HepG2 (cell line): ENCODE results near the gene HCFC1R1. TPM values are rescaled to one million over a fixed set of nuclear protein-coding genes. Genes with fewer than 3 reads are reported as not detected.
A peak's percentile ranks its signal among the peaks of the same experiment; 100 is the strongest.

Experiments
- ARNTL ChIP-seq: sonication (generic); formaldehyde crosslinking; IDR thresholded peaks from 2 replicates; pipeline ENCODE4 v1.4.0; 2020; ENCODE audit warnings: mild to moderate bottlenecking, missing genetic modification reagents
- FOXO1 ChIP-seq: sonication (generic); formaldehyde crosslinking; IDR thresholded peaks from 2 replicates; pipeline ENCODE4 v1.4.0; 2020; ENCODE audit warnings: missing genetic modification reagents
- HMG20B ChIP-seq: conservative IDR thresholded peaks from 2 replicates; pipeline ENCODE4 v1.6.1; 2016; ENCODE audit warnings: missing genetic modification reagents, missing compliant biosample characterization
- KMT2B ChIP-seq: IDR thresholded peaks from 2 replicates; pipeline ENCODE4 v1.6.1; 2016; ENCODE audit warnings: missing genetic modification reagents, missing compliant biosample characterization
- MED1 ChIP-seq: sonication (generic); formaldehyde crosslinking; IDR thresholded peaks from 2 replicates; pipeline ENCODE4 v1.4.0; 2020; ENCODE audit warnings: missing genetic modification reagents
- PHF21A ChIP-seq: sonication (generic); formaldehyde crosslinking; IDR thresholded peaks from 2 replicates; pipeline ENCODE4 v1.5.0; 2020; ENCODE audit warnings: mild to moderate bottlenecking, missing genetic modification reagents
- REPIN1 ChIP-seq: sonication (generic); formaldehyde crosslinking; IDR thresholded peaks from 2 replicates; pipeline ENCODE4 v1.8.0; 2022; ENCODE audit warnings: missing genetic modification reagents, low read depth, mild to moderate bottlenecking, borderline replicate concordance
- RFX3 ChIP-seq: IDR thresholded peaks from 2 replicates; pipeline ENCODE4 v1.6.1; 2016; ENCODE audit warnings: missing biosample characterization, missing genetic modification reagents
- SALL1 ChIP-seq: sonication (generic); formaldehyde crosslinking; IDR thresholded peaks from 2 replicates; pipeline ENCODE4 v1.8.0; 2022; ENCODE audit warnings: mild to moderate bottlenecking, missing genetic modification reagents
- SNAPC2 ChIP-seq: sonication (generic); formaldehyde crosslinking; IDR thresholded peaks from 2 replicates; pipeline ENCODE4 v1.8.1; 2022; ENCODE audit warnings: mild to moderate bottlenecking, missing genetic modification reagents
- TAF1 ChIP-seq: sonication (generic); formaldehyde crosslinking; IDR thresholded peaks from 2 replicates; pipeline ENCODE4 v1.4.0; 2020; ENCODE audit warnings: missing genetic modification reagents
- ZNF501 ChIP-seq: sonication (generic); formaldehyde crosslinking; IDR thresholded peaks from 2 replicates; pipeline ENCODE4 v1.5.1; 2020; ENCODE audit warnings: mild to moderate bottlenecking, moderate library complexity, missing genetic modification reagents
- polyA plus RNA-seq, 8 experiments: library from polyadenylated mRNA; depleted of rRNA in 3 of 8; stranded (reverse) in 7 of 8; unstranded in 1 of 8; fragments of >200 nt; fragmentation: Illumina TruSeq in 4 of 8; extraction: Trizol in 4 of 8; gene quantifications; 2 replicates each; pipeline versions ENCODE4 v1.2.1 to v1.2.3, GENCODE V29; 2011 to 2016; ENCODE audit warnings: low read depth in 4 of 8, missing spikeins in 1 of 8, mixed read lengths in 1 of 8; ENCODE audit not compliant: insufficient read depth in 1 of 8
- total RNA-seq, 5 experiments: library from RNA; depleted of rRNA; stranded (reverse); fragments of >200 nt; fragmentation: Illumina TruSeq; extraction: Trizol; gene quantifications; 2 replicates each; pipeline ENCODE4 v1.2.3, GENCODE V29; 2016; ENCODE audit warnings: low read depth in 1 of 5
- TF ChIP-seq, protein P1 (sequence below): sonication (generic); formaldehyde crosslinking; IDR thresholded peaks from 2 replicates; pipeline ENCODE4 v1.5.1; 2020; ENCODE audit warnings: mild to moderate bottlenecking, missing genetic modification reagents, moderate library complexity
- TF ChIP-seq, protein P2 (sequence below): sonication (generic); formaldehyde crosslinking; IDR thresholded peaks from 2 replicates; pipeline ENCODE4 v1.8.0; 2022; ENCODE audit warnings: missing genetic modification reagents, mild to moderate bottlenecking, inconsistent platforms, borderline replicate concordance
- TF ChIP-seq, protein P3 (sequence below): IDR thresholded peaks from 2 replicates; pipeline ENCODE4 v1.6.1; 2012; ENCODE audit warnings: low read length, improper control_type of control experiment
- TF ChIP-seq, protein P4 (sequence below): sonication (generic); formaldehyde crosslinking; IDR thresholded peaks from 2 replicates; pipeline ENCODE4 v1.5.0; 2020; ENCODE audit warnings: missing genetic modification reagents
- TF ChIP-seq, protein P5 (sequence below): sonication (generic); formaldehyde crosslinking; IDR thresholded peaks from 2 replicates; pipeline ENCODE4 v1.4.0; 2020; ENCODE audit warnings: missing genetic modification reagents

The HCFC1R1 gene
- total and polyA plus RNA-seq, 2 of the 13 experiments (the other 11 are each of a cell fraction or from before 2014, with no cell fraction given) = 13.8 to 16.1 TPM

DNA sequence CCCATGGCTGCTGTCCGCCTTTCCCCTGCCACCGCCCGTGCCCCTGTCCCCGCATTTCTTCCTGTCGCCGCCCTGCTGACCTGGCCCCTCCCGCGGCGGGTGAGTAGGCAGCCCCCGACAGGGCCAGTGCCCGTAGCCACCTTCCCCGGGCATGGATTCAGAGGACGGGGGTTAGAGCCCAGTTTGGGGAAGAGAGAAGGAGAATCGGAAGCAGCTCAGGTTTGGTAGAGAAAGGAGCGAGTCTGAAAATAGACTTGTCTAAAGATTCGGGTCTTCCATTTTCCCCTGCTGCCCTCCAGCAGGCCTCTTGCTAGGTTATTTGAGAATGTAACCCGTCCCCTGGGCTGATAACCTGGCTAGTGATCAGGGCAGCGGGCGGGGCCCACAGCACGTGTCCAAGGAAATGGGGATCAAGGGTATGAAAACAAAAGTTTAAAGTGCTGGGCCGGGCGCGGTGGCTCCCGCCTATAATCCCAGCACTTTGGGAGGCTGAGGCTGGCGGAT, 18.9 kb downstream of the HCFC1R1 start (continued):
- TF ChIP-seq, protein P1, sequence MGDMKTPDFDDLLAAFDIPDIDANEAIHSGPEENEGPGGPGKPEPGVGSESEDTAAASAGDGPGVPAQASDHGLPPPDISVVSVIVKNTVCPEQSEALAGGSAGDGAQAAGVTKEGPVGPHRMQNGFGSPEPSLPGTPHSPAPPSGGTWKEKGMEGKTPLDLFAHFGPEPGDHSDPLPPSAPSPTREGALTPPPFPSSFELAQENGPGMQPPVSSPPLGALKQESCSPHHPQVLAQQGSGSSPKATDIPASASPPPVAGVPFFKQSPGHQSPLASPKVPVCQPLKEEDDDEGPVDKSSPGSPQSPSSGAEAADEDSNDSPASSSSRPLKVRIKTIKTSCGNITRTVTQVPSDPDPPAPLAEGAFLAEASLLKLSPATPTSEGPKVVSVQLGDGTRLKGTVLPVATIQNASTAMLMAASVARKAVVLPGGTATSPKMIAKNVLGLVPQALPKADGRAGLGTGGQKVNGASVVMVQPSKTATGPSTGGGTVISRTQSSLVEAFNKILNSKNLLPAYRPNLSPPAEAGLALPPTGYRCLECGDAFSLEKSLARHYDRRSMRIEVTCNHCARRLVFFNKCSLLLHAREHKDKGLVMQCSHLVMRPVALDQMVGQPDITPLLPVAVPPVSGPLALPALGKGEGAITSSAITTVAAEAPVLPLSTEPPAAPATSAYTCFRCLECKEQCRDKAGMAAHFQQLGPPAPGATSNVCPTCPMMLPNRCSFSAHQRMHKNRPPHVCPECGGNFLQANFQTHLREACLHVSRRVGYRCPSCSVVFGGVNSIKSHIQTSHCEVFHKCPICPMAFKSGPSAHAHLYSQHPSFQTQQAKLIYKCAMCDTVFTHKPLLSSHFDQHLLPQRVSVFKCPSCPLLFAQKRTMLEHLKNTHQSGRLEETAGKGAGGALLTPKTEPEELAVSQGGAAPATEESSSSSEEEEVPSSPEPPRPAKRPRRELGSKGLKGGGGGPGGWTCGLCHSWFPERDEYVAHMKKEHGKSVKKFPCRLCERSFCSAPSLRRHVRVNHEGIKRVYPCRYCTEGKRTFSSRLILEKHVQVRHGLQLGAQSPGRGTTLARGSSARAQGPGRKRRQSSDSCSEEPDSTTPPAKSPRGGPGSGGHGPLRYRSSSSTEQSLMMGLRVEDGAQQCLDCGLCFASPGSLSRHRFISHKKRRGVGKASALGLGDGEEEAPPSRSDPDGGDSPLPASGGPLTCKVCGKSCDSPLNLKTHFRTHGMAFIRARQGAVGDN = peak; percentile 13; the same call in 1 of the 2 replicates
- TF ChIP-seq, protein P2, sequence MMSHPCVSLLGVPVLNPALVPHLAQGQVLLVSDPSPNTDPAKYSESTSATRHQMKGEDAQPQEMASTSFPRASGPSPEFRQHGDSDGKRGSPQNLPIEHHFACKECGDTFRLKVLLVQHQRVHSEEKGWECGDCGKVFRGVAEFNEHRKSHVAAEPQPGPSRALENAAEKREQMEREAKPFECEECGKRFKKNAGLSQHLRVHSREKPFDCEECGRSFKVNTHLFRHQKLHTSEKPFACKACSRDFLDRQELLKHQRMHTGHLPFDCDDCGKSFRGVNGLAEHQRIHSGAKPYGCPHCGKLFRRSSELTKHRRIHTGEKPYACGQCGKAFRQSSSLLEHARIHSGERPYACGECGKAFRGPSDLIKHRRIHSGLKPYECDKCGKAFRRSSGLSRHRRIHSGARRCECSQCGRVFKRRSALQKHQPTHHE = no peak
- TF ChIP-seq FOXO1 (CRISPR knock-in tag) = 0 out of 2 replicates have a peak, but pooled peaks have one; percentile 17
- peak; percentile 79 for TF ChIP-seq ARNTL (CRISPR knock-in tag)
- TF ChIP-seq KMT2B (CRISPR knock-in tag) = no peak
- 0 out of 2 replicates have a peak, but pooled peaks have one; percentile 23 for TF ChIP-seq REPIN1 (CRISPR knock-in tag)
- TF ChIP-seq SALL1 (CRISPR knock-in tag) = 0 out of 2 replicates have a peak, but pooled peaks have one; percentile 15
- peak; percentile 26; the same call in 1 of the 2 replicates for TF ChIP-seq MED1 (CRISPR knock-in tag)
- TF ChIP-seq, protein P3, sequence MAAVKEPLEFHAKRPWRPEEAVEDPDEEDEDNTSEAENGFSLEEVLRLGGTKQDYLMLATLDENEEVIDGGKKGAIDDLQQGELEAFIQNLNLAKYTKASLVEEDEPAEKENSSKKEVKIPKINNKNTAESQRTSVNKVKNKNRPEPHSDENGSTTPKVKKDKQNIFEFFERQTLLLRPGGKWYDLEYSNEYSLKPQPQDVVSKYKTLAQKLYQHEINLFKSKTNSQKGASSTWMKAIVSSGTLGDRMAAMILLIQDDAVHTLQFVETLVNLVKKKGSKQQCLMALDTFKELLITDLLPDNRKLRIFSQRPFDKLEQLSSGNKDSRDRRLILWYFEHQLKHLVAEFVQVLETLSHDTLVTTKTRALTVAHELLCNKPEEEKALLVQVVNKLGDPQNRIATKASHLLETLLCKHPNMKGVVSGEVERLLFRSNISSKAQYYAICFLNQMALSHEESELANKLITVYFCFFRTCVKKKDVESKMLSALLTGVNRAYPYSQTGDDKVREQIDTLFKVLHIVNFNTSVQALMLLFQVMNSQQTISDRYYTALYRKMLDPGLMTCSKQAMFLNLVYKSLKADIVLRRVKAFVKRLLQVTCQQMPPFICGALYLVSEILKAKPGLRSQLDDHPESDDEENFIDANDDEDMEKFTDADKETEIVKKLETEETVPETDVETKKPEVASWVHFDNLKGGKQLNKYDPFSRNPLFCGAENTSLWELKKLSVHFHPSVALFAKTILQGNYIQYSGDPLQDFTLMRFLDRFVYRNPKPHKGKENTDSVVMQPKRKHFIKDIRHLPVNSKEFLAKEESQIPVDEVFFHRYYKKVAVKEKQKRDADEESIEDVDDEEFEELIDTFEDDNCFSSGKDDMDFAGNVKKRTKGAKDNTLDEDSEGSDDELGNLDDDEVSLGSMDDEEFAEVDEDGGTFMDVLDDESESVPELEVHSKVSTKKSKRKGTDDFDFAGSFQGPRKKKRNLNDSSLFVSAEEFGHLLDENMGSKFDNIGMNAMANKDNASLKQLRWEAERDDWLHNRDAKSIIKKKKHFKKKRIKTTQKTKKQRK = no peak
- TF ChIP-seq PHF21A (CRISPR knock-in tag) = peak; percentile 71
- no peak for TF ChIP-seq SNAPC2
- TF ChIP-seq, protein P4, sequence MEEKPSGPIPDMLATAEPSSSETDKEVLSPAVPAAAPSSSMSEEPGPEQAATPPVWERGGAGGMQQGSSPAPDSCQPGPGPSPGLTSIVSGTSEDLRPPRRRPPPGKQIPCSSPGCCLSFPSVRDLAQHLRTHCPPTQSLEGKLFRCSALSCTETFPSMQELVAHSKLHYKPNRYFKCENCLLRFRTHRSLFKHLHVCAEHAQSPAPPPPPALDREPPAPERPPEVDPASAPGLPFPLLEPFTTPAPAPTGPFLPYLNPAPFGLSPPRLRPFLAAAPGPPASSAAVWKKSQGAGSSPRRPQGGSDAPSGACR (CRISPR knock-in tag) = no peak
- no peak for TF ChIP-seq HMG20B (CRISPR knock-in tag)
- 0 out of 2 replicates have a peak, but pooled peaks have one; percentile 13 for TF ChIP-seq TAF1
- no peak for TF ChIP-seq RFX3 (CRISPR knock-in tag)
- TF ChIP-seq ZNF501 (CRISPR knock-in tag) = 0 out of 2 replicates have a peak, but pooled peaks have one; percentile 18
- TF ChIP-seq, protein P5, sequence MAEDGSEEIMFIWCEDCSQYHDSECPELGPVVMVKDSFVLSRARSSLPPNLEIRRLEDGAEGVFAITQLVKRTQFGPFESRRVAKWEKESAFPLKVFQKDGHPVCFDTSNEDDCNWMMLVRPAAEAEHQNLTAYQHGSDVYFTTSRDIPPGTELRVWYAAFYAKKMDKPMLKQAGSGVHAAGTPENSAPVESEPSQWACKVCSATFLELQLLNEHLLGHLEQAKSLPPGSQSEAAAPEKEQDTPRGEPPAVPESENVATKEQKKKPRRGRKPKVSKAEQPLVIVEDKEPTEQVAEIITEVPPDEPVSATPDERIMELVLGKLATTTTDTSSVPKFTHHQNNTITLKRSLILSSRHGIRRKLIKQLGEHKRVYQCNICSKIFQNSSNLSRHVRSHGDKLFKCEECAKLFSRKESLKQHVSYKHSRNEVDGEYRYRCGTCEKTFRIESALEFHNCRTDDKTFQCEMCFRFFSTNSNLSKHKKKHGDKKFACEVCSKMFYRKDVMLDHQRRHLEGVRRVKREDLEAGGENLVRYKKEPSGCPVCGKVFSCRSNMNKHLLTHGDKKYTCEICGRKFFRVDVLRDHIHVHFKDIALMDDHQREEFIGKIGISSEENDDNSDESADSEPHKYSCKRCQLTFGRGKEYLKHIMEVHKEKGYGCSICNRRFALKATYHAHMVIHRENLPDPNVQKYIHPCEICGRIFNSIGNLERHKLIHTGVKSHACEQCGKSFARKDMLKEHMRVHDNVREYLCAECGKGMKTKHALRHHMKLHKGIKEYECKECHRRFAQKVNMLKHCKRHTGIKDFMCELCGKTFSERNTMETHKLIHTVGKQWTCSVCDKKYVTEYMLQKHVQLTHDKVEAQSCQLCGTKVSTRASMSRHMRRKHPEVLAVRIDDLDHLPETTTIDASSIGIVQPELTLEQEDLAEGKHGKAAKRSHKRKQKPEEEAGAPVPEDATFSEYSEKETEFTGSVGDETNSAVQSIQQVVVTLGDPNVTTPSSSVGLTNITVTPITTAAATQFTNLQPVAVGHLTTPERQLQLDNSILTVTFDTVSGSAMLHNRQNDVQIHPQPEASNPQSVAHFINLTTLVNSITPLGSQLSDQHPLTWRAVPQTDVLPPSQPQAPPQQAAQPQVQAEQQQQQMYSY (CRISPR knock-in tag) = no peak
